ENCODE results near the gene ABHD10. TPM values are rescaled to one million over a fixed set of nuclear protein-coding genes. Genes with fewer than 3 reads are reported as not detected.
A peak's percentile ranks its signal among the peaks of the same experiment; 100 is the strongest.

ABHD10 gene
- total RNA-seq, 1 donor from 2014 or later, result 55.6 TPM

DNA sequence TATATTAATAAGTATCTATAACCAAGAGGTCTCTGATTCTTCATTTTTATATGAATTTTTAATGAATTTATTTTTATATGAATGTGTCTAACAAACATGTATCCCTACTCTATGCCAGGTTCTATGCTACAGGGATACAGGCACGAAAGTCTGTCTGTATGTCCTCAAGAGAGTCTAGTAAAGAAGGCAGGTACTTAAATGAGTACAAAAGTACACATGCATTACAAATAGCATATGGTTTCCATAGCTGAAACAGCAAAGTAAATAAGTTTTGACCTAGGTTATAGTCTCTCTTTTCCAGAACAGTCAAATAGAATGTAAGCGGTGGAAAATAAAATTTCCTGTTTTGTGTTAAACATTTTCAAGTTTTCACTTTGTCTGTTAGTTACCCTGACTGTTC is 13.3 kb upstream of the ABHD10 start:
- TF ChIP-seq, protein P1, sequence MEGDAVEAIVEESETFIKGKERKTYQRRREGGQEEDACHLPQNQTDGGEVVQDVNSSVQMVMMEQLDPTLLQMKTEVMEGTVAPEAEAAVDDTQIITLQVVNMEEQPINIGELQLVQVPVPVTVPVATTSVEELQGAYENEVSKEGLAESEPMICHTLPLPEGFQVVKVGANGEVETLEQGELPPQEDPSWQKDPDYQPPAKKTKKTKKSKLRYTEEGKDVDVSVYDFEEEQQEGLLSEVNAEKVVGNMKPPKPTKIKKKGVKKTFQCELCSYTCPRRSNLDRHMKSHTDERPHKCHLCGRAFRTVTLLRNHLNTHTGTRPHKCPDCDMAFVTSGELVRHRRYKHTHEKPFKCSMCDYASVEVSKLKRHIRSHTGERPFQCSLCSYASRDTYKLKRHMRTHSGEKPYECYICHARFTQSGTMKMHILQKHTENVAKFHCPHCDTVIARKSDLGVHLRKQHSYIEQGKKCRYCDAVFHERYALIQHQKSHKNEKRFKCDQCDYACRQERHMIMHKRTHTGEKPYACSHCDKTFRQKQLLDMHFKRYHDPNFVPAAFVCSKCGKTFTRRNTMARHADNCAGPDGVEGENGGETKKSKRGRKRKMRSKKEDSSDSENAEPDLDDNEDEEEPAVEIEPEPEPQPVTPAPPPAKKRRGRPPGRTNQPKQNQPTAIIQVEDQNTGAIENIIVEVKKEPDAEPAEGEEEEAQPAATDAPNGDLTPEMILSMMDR (conservative IDR thresholded peaks at IDR 0.05), result no peak
- peaks cover 4% of the 10 kb centered on the region for H3K36me3 Mint-ChIP-seq (ENCODE audit: low read depth)
- no peak overlapping the region for H3K4me3 Mint-ChIP-seq

DNA sequence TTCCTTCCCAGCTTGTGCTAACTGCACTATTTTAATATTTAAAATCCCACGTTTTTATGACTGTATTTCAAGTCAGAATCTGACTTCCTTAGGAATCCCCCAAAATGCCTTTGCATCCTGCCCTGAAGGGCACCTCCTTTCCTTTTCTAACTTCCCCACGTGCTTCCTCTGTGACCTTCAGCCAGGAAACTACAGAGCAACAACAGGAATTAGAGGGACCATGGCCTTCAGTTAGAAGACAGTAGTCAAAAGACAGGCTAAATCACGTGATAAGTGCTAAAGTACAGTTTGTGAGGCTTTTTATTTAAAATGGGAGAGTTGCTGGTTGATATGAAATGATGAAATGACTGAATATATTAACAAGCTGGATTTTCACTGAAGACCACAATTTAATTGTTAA is 11.8 kb upstream of the ABHD10 start:
- Mint-ChIP-seq H3K4me3 (no peak overlapping the region), H3K36me3 (ENCODE audit: low read depth) (peaks cover 4% of the 10 kb centered on the region), H3K9me3 (no peaks in the 10 kb centered on the region), H3K4me1 (peaks cover 31% of the 10 kb centered on the region), H3K27ac (ENCODE audit: unreplicated experiment) (no peak overlapping the region), H3K27me3 (ENCODE audit: low read depth) (no peaks in the 10 kb centered on the region)
- TF ChIP-seq, protein P1 (conservative IDR thresholded peaks at IDR 0.05), result no peak
- DNase-seq (ENCODE audit: low read depth, low spot score), result no peak

More for the DNA sequence above, 13.3 kb upstream of the ABHD10 start:
- H3K27me3 Mint-ChIP-seq (ENCODE audit: low read depth), result no peaks in the 10 kb centered on the region
- H3K27ac Mint-ChIP-seq (ENCODE audit: unreplicated experiment), result no peak overlapping the region
- H3K4me1 Mint-ChIP-seq, result peaks cover 32% of the 10 kb centered on the region
- DNase-seq (ENCODE audit: low read depth, low spot score), result no peak
- H3K9me3 Mint-ChIP-seq, result peaks cover 2% of the 10 kb centered on the region

DNA sequence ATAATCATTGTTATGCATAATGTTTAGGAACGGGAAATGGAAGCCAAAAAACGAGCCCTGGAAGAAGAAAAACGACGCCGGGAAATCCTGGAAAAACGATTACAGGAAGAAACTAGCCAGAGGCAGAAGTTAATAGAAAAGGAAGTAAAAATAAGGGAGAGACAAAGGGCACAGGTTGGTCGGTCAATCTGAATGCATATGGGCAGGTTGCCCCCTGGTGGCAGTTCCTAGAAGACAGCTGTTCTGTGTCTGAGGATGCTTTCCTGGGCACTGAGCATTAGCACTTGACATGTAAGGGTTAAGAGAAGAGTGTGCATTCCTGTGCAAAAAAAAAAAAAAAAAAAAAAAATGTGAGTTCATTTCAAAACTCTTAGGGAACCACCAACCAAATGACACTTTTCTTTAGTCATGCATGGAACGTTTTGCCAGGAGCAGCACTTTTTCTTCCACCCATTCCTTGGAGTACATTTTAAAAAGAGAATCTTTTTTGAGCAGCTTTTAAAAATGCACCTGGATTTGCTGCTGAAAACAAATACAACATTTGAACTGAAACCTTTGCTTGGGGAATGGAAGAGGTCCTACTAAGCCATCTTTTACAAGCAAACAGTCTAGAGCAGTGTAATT is 11.1 kb upstream of the ABHD10 start:
- H3K27ac Mint-ChIP-seq (ENCODE audit: unreplicated experiment), result peak overlapping the region; percentile 19

DNA sequence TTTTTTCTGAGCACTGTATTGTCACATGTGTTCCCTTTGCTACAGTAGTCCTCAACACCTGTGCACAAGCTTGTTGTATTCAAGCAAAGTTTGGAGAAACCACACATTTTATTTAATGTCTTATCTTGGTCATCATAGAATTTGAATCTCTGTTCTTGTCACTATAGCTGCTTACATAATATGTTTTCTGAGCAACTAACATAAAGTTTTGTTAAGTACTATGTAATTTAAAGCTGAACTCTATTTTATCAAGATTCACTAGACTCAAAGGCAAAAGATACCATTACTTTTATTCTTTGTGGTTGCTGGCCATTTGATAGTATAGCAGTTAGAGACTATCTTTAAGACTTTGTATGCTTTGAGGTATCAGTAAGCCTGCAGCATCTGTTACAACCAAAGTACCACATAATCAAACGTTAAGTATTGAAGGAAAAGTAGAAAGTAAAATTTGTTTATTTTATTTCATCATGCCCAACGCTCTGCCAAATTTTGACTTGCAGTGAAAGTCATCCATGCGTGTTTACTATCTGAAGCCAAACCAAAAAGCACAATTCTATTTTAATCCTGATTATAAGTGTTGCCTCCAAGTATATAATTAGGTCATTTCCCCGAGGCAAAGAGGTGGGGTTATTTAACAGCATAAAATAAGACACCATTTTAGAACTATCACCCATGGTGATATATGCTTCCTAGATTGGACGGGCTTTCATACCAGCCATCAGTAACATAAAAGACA is 10.3 kb upstream of the ABHD10 start:
- peaks cover 4% of the 10 kb centered on the region for H3K36me3 Mint-ChIP-seq (ENCODE audit: low read depth)
- no peaks in the 10 kb centered on the region for H3K27me3 Mint-ChIP-seq (ENCODE audit: low read depth)
- peaks cover 31% of the 10 kb centered on the region for H3K4me1 Mint-ChIP-seq
- TF ChIP-seq, protein P1 (conservative IDR thresholded peaks at IDR 0.05), result no peak
- no peak for DNase-seq (ENCODE audit: low read depth, low spot score)
- no peaks in the 10 kb centered on the region for H3K9me3 Mint-ChIP-seq
- no peak overlapping the region for H3K4me3 Mint-ChIP-seq
- H3K27ac Mint-ChIP-seq (ENCODE audit: unreplicated experiment), result peak overlapping the region; percentile 38

More for the DNA sequence above, 11.1 kb upstream of the ABHD10 start:
- TF ChIP-seq, protein P1 (conservative IDR thresholded peaks at IDR 0.05), result peak; percentile 95
- Mint-ChIP-seq H3K4me3 (peak overlapping the region; percentile 24), H3K9me3 (no peaks in the 10 kb centered on the region), H3K4me1 (peaks cover 31% of the 10 kb centered on the region), H3K36me3 (ENCODE audit: low read depth) (peaks cover 4% of the 10 kb centered on the region), H3K27me3 (ENCODE audit: low read depth) (no peaks in the 10 kb centered on the region)
- peak; percentile 90 for DNase-seq (ENCODE audit: low read depth, low spot score)

DNA sequence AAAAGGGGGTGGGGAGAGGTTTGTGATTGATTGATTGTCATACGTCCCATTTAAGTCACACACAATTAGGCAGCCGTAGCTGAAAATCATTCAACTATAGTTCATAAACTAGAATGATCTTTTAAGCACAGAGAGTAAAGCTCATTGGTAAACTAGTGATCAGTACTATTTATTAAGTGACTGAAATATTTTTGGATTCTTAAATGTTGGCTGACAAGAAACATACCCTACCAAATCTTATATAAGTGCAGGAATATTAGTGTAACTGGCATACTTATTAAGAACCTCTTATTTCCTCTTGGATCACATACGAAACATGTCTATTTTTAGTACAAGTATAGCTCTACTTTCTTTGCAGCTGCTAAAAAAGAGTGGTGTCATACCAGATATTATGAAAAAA is 8.4 kb upstream of the ABHD10 start:
- no peak for DNase-seq (ENCODE audit: low read depth, low spot score)
- Mint-ChIP-seq H3K27me3 (ENCODE audit: low read depth) (no peaks in the 10 kb centered on the region), H3K9me3 (no peaks in the 10 kb centered on the region), H3K4me1 (peaks cover 31% of the 10 kb centered on the region), H3K4me3 (no peak overlapping the region), H3K27ac (ENCODE audit: unreplicated experiment) (no peak overlapping the region), H3K36me3 (ENCODE audit: low read depth) (peaks cover 7% of the 10 kb centered on the region)
- TF ChIP-seq, protein P1 (conservative IDR thresholded peaks at IDR 0.05), result no peak
